NCI-H82 treated with DMSO at 0.1 percent for 48 hours (cell line): Measurements from ENCODE around the gene AP2A1.

Experiments used
- DNase-seq: peaks from one replicate; lab custom pipeline; 2025; ENCODE audit not compliant: unreplicated experiment; lab: John Stamatoyannopoulos, UW

AP2A1 gene

GRCh38 chr19:49766007-49766929 is 533 bp upstream of the AP2A1 start:
- peak; percentile 100 for DNase-seq

- no peak for DNase-seq
Measured at GRCh38 chr19:49767381-49767780, 580 bp downstream of the AP2A1 start.

GRCh38 chr19:49767967-49768581 is 1.3 kb downstream of the AP2A1 start:
- DNase-seq: no peak

GRCh38 chr19:49770529-49770928 is 3.7 kb downstream of the AP2A1 start:
- DNase-seq: no peak

- no peak for DNase-seq
Measured at GRCh38 chr19:49771674-49772139, 4.9 kb downstream of the AP2A1 start.

GRCh38 chr19:49772850-49773432 is 6.1 kb downstream of the AP2A1 start:
- DNase-seq: no peak

GRCh38 chr19:49773663-49774350 is 7.0 kb downstream of the AP2A1 start:
- DNase-seq: no peak

GRCh38 chr19:49774969-49775368 is 8.2 kb downstream of the AP2A1 start:
- no peak for DNase-seq

- no peak for DNase-seq
Measured at GRCh38 chr19:49775742-49776370, 9.1 kb downstream of the AP2A1 start.

- DNase-seq: no peak
Measured at GRCh38 chr19:49776371-49776764, 9.6 kb downstream of the AP2A1 start.

- DNase-seq: no peak
Measured at GRCh38 chr19:49779731-49780555, 13.1 kb downstream of the AP2A1 start.

GRCh38 chr19:49780861-49781260 is 14.1 kb downstream of the AP2A1 start:
- no peak for DNase-seq

- DNase-seq: no peak
Measured at GRCh38 chr19:49781394-49781793, 14.6 kb downstream of the AP2A1 start.

- DNase-seq: no peak
Measured at GRCh38 chr19:49782515-49782914, 15.7 kb downstream of the AP2A1 start.

GRCh38 chr19:49786376-49786820 is 19.6 kb downstream of the AP2A1 start:
- no peak for DNase-seq

GRCh38 chr19:49787746-49788145 is 20.9 kb downstream of the AP2A1 start:
- no peak for DNase-seq

GRCh38 chr19:49788857-49789256 is 22.1 kb downstream of the AP2A1 start:
- no peak for DNase-seq

- DNase-seq: no peak
Measured at GRCh38 chr19:49790866-49791265, 24.1 kb downstream of the AP2A1 start.

- no peak for DNase-seq
Measured at GRCh38 chr19:49791776-49792445, 25.1 kb downstream of the AP2A1 start.
